ENCODE results near the gene PKM.

The PKM gene

DNA sequence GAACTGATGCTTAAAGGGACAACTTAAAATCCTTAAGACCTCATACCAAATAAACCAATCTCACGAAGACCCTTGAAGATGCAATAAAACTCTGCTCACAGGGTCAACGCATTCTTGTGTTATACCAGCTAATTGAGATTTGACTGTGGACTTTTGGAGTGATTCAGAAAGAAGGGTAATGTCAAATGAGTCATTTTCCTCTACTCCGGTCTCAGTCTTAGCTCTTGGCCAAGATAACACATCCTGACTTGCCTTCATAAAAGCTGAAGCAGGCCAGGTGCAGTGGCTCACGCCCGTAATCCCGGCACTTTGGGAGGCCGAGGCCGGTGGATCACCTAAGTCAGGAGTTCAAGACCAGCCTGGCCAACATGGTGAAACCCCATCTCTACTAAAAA is 3.8 kb downstream of the PKM start:
- TF ChIP-seq, protein P1, sequence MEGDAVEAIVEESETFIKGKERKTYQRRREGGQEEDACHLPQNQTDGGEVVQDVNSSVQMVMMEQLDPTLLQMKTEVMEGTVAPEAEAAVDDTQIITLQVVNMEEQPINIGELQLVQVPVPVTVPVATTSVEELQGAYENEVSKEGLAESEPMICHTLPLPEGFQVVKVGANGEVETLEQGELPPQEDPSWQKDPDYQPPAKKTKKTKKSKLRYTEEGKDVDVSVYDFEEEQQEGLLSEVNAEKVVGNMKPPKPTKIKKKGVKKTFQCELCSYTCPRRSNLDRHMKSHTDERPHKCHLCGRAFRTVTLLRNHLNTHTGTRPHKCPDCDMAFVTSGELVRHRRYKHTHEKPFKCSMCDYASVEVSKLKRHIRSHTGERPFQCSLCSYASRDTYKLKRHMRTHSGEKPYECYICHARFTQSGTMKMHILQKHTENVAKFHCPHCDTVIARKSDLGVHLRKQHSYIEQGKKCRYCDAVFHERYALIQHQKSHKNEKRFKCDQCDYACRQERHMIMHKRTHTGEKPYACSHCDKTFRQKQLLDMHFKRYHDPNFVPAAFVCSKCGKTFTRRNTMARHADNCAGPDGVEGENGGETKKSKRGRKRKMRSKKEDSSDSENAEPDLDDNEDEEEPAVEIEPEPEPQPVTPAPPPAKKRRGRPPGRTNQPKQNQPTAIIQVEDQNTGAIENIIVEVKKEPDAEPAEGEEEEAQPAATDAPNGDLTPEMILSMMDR (IDR thresholded peaks at IDR 0.05; ENCODE audit: low read depth, low read length) = no peak
- peak overlapping the region; percentile 95 for H3K4me3 ChIP-seq (ENCODE audit: low read depth, low read length)

DNA sequence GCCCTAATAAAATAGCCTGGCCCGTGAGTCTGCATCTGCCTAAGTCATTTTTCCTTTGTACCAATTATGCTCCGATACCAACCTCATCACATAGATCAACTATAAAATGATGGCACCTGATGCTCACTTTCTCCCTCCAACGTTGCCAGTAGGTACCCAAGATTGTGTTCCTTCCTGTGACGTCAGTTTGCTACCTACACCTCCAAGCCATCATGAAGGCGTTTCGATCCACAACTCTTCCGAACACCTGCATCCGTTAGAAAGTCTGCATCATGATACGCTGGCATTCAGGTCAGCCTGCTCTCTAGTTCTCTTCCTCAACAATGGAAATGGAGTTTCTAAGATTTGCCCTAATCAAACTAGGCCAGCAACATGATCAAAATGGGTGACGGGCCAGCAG is 7.7 kb downstream of the PKM start:
- TF ChIP-seq, protein P1 (IDR thresholded peaks at IDR 0.05; ENCODE audit: low read depth, low read length) = no peak
- no peak overlapping the region for H3K4me3 ChIP-seq (ENCODE audit: low read depth, low read length)

DNA sequence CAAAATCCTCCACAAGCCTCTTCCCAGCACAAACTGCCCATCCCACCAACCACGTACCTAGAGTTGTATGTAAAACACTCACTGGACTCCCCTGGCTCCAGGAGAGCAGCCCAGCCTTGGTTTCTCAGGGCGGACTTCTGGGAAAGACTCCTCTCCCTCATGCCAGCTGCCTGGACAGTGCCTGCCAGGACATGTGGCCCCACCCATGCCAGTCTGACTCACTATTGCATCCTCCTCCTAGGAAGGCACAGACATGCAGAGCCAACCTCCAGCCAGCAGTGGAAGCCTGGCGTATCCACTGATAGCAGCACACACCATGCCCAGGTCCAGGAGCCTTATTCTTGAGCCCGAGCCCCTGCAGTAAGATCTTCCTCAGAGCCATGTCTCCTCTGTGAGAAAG is 8.6 kb downstream of the PKM start:
- TF ChIP-seq, protein P1 (IDR thresholded peaks at IDR 0.05; ENCODE audit: low read depth, low read length) = no peak
- no peak overlapping the region for H3K4me3 ChIP-seq (ENCODE audit: low read depth, low read length)

DNA sequence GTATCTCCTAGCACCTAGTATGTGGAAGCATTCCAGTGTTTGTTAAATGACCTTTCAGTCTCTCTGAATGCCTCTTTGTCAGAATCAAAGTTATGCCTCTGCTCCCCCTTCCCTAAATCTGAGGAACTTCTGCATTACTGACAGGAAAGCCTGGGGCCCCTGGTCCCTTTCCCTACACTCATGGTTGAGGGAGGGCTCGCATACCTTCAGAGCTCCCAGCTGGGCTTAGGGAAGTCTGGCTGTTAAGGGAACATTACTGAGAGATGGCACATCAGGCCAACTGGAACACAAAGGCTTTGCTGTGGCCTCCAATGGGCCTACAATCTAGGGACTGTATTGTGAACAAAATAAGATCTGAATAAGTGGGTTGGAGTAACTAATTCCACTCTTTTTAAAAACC is 10.3 kb downstream of the PKM start:
- H3K4me3 ChIP-seq (ENCODE audit: low read depth, low read length) = no peak overlapping the region
- TF ChIP-seq, protein P1 (IDR thresholded peaks at IDR 0.05; ENCODE audit: low read depth, low read length) = no peak

DNA sequence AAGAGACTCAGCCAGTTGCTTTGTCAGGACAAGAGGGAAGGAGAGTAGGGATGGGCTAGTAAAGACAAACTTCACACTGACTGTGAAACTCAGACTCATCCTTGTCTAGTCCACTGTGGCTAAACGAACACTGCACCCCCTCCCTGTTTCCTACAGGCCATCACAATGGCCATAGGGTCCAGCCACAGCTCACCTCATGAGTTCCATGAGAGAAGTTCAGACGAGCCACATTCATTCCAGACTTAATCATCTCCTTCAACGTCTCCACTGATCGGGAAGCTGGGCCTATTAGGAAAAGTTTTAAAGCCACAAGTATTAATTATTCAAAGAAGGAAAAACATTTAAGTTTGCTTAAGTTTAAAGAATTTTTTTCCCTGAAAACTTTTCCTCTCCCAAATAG is 13.8 kb downstream of the PKM start:
- TF ChIP-seq, protein P1 (IDR thresholded peaks at IDR 0.05; ENCODE audit: low read depth, low read length) = no peak
- no peak overlapping the region for H3K4me3 ChIP-seq (ENCODE audit: low read depth, low read length)

DNA sequence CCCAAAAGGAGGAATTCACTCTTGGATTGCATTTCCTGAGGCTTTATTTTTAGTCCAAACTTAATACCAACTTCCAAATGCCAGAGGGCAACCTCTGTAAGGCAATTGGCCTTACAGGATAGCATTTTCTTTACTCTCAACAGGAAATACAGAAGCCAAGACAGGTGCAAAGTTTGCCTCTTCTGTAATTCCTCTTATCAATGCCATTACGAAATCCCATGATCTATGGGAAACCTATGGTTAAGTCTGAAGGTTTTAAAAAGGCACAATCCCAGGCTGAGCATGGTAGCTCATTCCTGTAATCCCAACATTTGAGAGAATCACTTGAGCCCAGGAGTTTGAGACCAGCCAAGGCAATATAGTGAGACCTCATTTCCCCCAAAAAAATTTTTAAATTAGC is 14.9 kb downstream of the PKM start:
- TF ChIP-seq, protein P1 (IDR thresholded peaks at IDR 0.05; ENCODE audit: low read depth, low read length) = no peak
- no peak overlapping the region for H3K4me3 ChIP-seq (ENCODE audit: low read depth, low read length)

DNA sequence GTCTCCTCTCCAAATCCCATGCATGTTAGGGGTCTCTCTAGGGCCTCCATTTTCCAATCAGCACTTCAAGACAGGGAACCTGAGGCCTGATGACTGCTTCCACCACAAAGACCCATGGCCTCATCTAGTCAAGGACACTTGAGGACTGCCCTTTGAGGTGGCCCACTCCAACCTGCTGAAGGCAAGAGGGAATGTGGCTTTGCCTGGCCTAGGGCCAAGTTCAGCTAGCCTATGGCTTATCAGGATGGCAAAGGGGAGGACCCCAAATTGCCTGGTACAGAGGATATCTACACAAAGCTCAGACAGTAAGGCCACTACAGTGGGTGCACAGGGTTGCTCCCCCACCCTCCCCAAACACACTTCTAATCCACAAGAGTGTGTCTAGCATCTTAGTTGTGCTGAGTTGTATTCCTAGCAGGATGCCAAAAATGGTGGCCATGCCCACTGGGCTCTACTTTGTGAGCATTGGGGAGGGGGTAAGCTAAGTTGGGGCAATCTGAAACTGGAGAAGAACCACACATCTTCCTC is 23.4 kb downstream of the PKM start:
- H3K4me3 ChIP-seq (ENCODE audit: low read depth, low read length) = no peak overlapping the region
- TF ChIP-seq, protein P1 (IDR thresholded peaks at IDR 0.05; ENCODE audit: low read depth, low read length) = no peak
